Adrenal gland (tissue), 12 donors: Measurements from ENCODE around the gene SNRPN. TPM values are rescaled to one million over a fixed set of nuclear protein-coding genes. Genes with fewer than 3 reads are reported as not detected.
"Not testable (repeated sequence)": the region's sequence is repeated elsewhere in the genome, so short reads cannot be mapped to it uniquely, and the experiment has no call there.

ENCODE experiments used
- DNase-seq, 7 donors: peaks; one replicate each; pipeline ENCODE4 v3.0.0-alpha.2; 2019 to 2020
- H3K27ac ChIP-seq, 5 donors: fragments of 200-600 bp; sonication (generic) in 4 of 5; 1 replicate in 3 of 5; 2 replicates in 2 of 5; pipeline versions ENCODE4 v1.5.1 to v1.8.0; 2016 to 2020; ENCODE audit warnings: mild to moderate bottlenecking in 1 of 5
- H3K27me3 ChIP-seq: fragments of 200-600 bp; 2 replicates; pipeline ENCODE4 v1.8.0; 2021
- H3K36me3 ChIP-seq, 2 donors: fragments of 200-600 bp; replicated peaks in 1 of 2; 1 replicate in 1 of 2; 2 replicates in 1 of 2; pipeline versions ENCODE4 v1.5.1 to v1.8.0; 2018 to 2022
- H3K4me1 ChIP-seq, 2 donors: fragments of 200-600 bp; replicated peaks in 1 of 2; 1 replicate in 1 of 2; 2 replicates in 1 of 2; pipeline versions ENCODE4 v1.5.1 to v1.8.0; 2018 to 2021
- H3K4me3 ChIP-seq, 4 donors: fragments of 200-600 bp; sonication (generic) in 3 of 4; one replicate each; pipeline ENCODE4 v1.5.1; 2016 to 2018
- H3K9me3 ChIP-seq, 3 donors: fragments of 200-600 bp; sonication (generic) in 1 of 3; replicated peaks in 1 of 3; 1 replicate in 2 of 3; 2 replicates in 1 of 3; pipeline versions ENCODE4 v1.5.1 to v1.8.0; 2016 to 2021
- CTCF ChIP-seq, 6 experiments: fragments of 450-650 bp in 4 of 6; fragments of 200-600 bp in 2 of 6; sonication (generic) in 1 of 6; IDR thresholded peaks; 1 replicate in 5 of 6; 2 replicates in 1 of 6; pipeline versions ENCODE4 v1.5.1 to v1.8.0; 2016 to 2021; ENCODE audit warnings: antibody characterized with exemption in 6 of 6, mild to moderate bottlenecking in 2 of 6, moderate library complexity in 1 of 6
- POLR2A ChIP-seq, 2 donors: fragments of 450-650 bp; IDR thresholded peaks; one replicate each; pipeline ENCODE4 v1.6.1; 2017; ENCODE audit warnings: antibody characterized with exemption in 2 of 2, mild to moderate bottlenecking in 2 of 2, moderate library complexity in 1 of 2
- WGBS, 4 donors: extraction: QIAGEN DNeasy Blood & Tissue Kit in 2 of 4; methylation state at CpG; one replicate each; pipeline versions ENCODE4 v1.1.5 to v1.1.7; 2013 to 2017; 5-methylcytosine and 5-hydroxymethylcytosine counted together
- intact Hi-C, 2 donors: fragments of 100-400 bp; cut with DNase I; formaldehyde crosslinking; loops; one replicate each; pipeline versions ENCODE4 v1.14.1 to v1.15.0; 2022 to 2023
- polyA plus RNA-seq, 3 donors: library from polyadenylated mRNA; stranded (reverse); fragments of 200-250 nt in 2 of 3; fragments of 350-450 nt in 1 of 3; fragmentation: Illumina TruSeq in 1 of 3; extraction: RNeasy Lipid Tissue Mini Kit (QIAGEN cat#74804) in 1 of 3; gene quantifications; one replicate each; pipeline ENCODE4 v1.2.3, GENCODE V29; 2013 to 2014
- total RNA-seq, 9 donors: library from RNA; depleted of rRNA in 4 of 9; stranded (reverse); fragments of >200 nt in 4 of 9; fragments of 120-200 nt in 1 of 9; fragmentation: NEBNext Ultra II Directional in 1 of 9; extraction: Animal tissue kit (Norgen Biotek cat#: 25700) in 1 of 9; gene quantifications; one replicate each; pipeline versions ENCODE4 v1.1.0 to v1.2.4, GENCODE V29; 2013 to 2023
- donor health status: healthy with polysubstance abuse.
- donor health status: Bipolar disorder and iron deficiency.
- donor health status: DM: yes; HTN: yes; CAD: no.
- donor health status: DM: no; HTN: no; CAD: no.
- donor health status: DM: no; HTN: no; CAD: no.
- donor health status: DM: yes; HTN: yes; CAD: no.

SNRPN gene
- total and polyA plus RNA-seq, 12 donors, result 164 to 394 (median 222) TPM

DNA sequence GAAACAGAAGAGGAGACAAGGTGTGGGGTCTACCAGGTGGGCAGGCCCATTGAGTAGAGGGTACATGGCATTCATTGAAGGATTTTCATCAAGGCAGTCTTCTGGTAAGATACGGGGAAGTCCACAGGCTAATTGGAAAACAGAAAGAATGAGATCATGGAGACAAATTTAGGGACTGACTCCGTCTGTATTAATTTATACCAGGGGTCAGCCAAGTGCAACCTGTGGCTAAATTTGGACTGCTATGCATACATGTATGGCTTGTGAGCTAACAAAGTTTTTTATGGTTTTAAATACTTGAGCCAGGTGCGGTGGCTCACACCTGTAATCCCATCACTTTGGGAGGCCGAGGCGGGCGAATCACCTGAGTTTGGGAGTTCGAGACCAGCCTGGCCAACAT is 21.1 kb upstream of the SNRPN start:
- H3K27me3 ChIP-seq, result no peaks in the 10 kb centered on the region
- H3K4me1 ChIP-seq, result no peaks in the 10 kb centered on the region
- no peaks in the 10 kb centered on the region for H3K36me3 ChIP-seq
- WGBS, 4 donors, result 86 to 91% (median 89%) methylated on average over 7 of the region's 7 CpGs
- no peak overlapping the region for H3K27ac ChIP-seq
- DNase-seq, result no peak
- no peak overlapping the region for H3K4me3 ChIP-seq
- H3K9me3 ChIP-seq, result no peaks in the 10 kb centered on the region
- intact Hi-C loops, result no loop called here
- no peak for TF ChIP-seq POLR2A (IDR thresholded peaks at IDR 0.05)

GRCh38 chr15:24938224-24938623 is 16.6 kb upstream of the SNRPN start:
- H3K27me3 ChIP-seq, H3K27ac ChIP-seq, H3K4me1 ChIP-seq, intact Hi-C loops, H3K4me3 ChIP-seq, H3K36me3 ChIP-seq, DNase-seq, H3K9me3 ChIP-seq: not testable (repeated sequence)
- WGBS, 4 donors, result 60 to 81% (median 68%) methylated on average over 3 of the region's 3 CpGs

DNA sequence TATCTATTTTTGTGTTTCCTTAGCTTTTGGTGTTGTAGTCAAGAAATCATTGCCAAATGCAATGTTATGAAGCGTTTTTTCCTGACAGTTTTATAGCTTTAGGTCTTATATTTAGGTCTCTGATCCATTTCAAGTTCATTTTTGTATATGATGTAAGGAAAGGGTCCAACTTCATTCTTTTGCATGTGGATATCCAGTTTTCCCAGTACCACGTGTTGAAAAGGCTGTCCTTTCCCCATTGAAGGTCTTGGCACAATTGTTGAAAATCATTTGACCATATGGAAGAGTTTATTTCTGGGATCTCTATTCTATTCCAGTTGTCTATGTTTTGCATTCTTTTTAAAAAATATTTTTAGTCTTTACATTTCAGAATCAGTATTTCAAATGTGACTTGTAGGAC is 14.6 kb upstream of the SNRPN start:
- no peaks in the 10 kb centered on the region for H3K9me3 ChIP-seq
- 32 to 49% (median 43%) methylated on average over 2 of the region's 2 CpGs for WGBS, 4 donors
- H3K27ac ChIP-seq, result no peak overlapping the region
- intact Hi-C loops, result no loop called here
- no peaks in the 10 kb centered on the region for H3K4me1 ChIP-seq
- no peak for DNase-seq
- H3K4me3 ChIP-seq, result no peak overlapping the region
- no peaks in the 10 kb centered on the region for H3K36me3 ChIP-seq
- TF ChIP-seq POLR2A (IDR thresholded peaks at IDR 0.05) (no peak), CTCF (IDR thresholded peaks at IDR 0.05) (no peak)
- H3K27me3 ChIP-seq, result no peaks in the 10 kb centered on the region

GRCh38 chr15:24943361-24943760 is 11.4 kb upstream of the SNRPN start:
- no peaks in the 10 kb centered on the region for H3K9me3 ChIP-seq
- WGBS, 4 donors, result 64 to 70% (median 66%) methylated on average over 1 of the region's 1 CpG
- H3K4me1 ChIP-seq, result no peaks in the 10 kb centered on the region
- DNase-seq, result no peak
- H3K36me3 ChIP-seq, result no peaks in the 10 kb centered on the region
- H3K4me3 ChIP-seq, result no peak overlapping the region
- no peak overlapping the region for H3K27ac ChIP-seq
- TF ChIP-seq POLR2A (IDR thresholded peaks at IDR 0.05) (no peak), CTCF (IDR thresholded peaks at IDR 0.05) (no peak)
- no peaks in the 10 kb centered on the region for H3K27me3 ChIP-seq
- intact Hi-C loops, result no loop called here

DNA sequence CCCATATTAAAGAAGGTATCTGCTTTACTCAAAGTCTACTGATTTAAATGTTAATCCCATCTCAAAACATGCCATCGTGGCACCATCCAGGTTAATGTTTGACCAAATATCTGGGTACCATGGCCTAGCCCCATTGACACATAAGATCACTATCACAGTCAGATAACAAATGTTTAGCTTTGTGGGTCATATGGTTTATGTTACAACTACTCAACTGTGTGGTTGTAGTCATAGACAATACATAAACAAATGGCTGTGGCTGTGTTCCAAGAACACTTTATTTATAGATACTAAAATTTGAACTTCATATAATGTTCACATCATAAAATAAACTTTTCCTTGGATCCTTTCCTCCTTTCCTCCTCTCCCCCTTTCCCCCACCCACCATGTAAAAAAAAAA is 9.8 kb upstream of the SNRPN start:
- no peak for DNase-seq
- Histone ChIP-seq H3K4me1 (no peaks in the 10 kb centered on the region), H3K36me3 (no peaks in the 10 kb centered on the region), H3K9me3 (no peaks in the 10 kb centered on the region), H3K4me3 (no peak overlapping the region), H3K27ac (no peak overlapping the region), H3K27me3 (no peaks in the 10 kb centered on the region)
- intact Hi-C loops, result no loop called here
- WGBS, 4 donors, result 54 to 57% (median 55%) methylated on average over 1 of the region's 1 CpG
- no peak for TF ChIP-seq POLR2A (IDR thresholded peaks at IDR 0.05)
- TF ChIP-seq CTCF (IDR thresholded peaks at IDR 0.05), result no peak
